NCI-H446 treated with DMSO at 0.1 percent for 48 hours (cell line): ENCODE results near the gene ARHGEF40.

Source experiments
- DNase-seq: peaks from one replicate; lab custom pipeline; 2025; lab: John Stamatoyannopoulos, UW

Gene ARHGEF40

DNA sequence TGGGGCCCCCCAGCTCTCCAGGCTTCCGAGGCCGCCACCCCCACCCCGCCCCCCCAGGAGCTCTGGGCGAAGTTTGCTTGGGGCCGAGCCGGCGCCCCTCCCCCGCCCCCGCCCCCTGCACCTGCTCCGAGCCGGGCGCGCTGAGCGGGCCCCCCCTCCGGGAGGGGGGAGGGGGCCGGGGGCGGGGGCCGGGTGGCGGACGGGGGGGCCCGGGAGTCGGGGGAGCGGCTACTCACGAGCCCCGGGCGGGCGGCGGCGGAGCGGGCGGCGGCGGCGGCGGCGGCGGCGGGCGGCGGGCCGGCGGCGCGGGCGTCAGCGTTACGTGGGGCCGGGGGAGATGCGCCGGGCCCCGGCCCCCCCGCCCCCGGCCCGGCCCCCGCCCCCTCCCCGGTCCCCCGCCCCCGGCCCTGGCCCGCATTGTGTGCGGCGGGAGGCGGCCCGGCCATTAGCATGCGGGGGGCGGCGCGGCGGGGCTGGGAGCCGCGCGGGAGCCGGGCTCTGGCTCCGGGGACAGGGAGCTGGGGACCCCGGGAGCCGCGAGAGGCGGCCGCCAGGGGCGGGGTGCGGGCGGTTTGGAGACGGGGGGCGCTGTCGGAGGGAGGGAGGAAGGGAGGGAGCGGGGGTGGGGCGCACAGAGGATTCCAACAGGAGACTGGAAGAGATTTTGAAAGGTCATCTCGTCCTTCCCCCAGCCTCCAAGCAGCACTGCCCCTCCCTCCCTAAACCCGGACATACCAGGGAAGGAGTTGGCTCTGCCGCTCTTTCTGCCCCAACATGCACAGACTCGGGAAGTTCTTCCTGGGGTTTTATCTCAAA is 28.2 kb downstream of the ARHGEF40 start, which contains the start of gene ZNF219:
Gene ZNF219, minus strand, starts transcription at position 580 of the 816 bp plus-strand sequence. CDS start 5,064 bp downstream, outside the sequence.
- peak; percentile 45 for DNase-seq

DNA sequence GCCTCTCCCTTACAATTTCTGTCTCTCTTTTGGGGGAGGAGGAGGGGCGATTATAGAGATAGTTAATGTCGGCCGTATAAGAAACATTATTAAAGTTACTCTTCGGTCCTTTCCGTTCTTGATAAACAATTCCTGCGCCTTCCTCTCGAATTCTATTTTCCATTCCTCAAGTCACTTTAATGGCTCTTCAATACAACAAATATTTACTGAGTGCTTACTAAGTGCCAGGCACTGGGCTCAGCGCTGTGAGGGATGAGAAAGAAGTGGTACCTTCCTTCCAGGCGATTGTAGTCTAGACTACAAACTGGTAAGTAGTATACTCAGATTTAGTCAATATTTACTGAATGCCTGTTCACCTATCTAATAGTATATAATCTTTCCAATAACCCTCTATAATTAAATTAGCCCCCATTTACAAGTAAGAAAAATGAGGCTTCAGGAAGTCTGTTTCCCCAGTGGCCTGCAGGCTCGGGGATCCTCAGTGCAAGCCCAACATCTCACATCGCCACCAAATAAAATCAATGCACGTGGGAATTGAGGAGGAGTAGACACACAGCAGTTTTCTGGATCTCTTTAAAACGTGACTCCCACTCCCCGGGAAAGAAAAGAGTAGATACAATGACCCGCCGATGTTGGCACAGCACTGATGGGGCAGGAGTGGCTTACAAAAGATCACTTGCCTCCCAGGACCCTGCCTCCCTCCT is 28.9 kb downstream of the ARHGEF40 start:
- no peak for DNase-seq

- DNase-seq: no peak
Measured at GRCh38 chr14:21099596-21099985, 29.5 kb downstream of the ARHGEF40 start.

DNA sequence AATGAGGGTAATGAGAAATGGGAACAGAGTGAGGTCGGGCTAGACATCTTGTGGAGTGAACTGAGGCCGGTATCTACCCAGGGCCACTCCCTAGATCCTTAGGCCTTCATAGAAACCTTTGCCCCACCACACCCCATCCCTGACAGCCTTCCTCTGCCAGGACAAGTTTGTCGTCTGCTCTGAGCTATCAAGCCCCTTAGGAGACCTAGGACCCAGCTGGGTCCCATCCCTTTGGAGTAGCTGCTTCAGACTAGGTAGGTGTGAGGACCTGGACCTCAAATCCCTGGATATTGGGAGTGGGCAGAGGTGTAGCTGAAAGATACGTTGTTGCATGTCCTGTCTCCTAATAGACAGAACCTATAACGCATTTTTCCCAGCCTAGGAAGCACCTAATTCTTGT is 30.8 kb downstream of the ARHGEF40 start, which contains the start of gene TMEM253:
Gene TMEM253, plus strand, starts transcription at position 136 of the 400 bp plus-strand sequence. CDS start 278 bp downstream, outside the sequence.
- no peak for DNase-seq

- no peak for DNase-seq
Measured at GRCh38 chr14:21101802-21102413, 31.8 kb downstream of the ARHGEF40 start.

- DNase-seq: no peak
Measured at GRCh38 chr14:21102521-21103410, 32.7 kb downstream of the ARHGEF40 start.

GRCh38 chr14:21103411-21103709 is 33.3 kb downstream of the ARHGEF40 start:
- no peak for DNase-seq

DNA sequence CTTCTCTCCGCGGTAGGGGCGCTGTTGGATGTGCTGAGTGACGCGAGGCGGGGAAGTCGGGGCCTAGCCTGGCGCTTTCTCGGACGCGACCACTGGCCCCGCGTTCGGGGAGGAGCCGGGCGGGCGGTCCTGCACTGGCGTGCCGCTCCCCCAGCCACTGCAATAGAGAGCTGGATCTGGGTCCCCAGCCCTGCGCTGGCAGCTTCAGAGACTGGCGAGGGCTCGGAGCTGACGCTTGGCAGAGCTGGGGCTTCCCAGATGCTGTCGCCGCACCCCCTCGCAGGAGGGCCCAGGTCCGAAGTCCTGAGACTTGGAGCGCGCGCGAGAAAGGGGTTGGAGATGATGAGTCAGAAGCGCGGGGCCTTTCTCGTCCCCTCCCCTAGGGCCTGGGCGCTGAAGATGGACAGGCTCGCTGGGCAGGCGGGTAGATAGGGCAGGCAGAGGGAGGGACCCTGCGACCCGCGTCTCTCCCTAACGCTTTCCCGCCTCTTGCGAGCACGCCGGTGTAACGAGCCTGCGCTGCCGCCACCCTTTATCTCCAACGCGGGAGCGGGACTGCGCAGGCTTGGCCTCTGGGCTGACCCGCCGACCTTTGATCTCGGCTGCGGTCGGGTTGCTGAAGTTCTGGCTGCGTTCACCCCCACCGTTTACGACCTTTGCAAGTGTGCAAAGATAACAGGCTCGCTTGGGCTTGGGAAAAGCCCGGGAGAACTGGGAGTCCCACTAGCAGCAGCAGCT is 33.8 kb downstream of the ARHGEF40 start:
- DNase-seq: peak; percentile 95

DNA sequence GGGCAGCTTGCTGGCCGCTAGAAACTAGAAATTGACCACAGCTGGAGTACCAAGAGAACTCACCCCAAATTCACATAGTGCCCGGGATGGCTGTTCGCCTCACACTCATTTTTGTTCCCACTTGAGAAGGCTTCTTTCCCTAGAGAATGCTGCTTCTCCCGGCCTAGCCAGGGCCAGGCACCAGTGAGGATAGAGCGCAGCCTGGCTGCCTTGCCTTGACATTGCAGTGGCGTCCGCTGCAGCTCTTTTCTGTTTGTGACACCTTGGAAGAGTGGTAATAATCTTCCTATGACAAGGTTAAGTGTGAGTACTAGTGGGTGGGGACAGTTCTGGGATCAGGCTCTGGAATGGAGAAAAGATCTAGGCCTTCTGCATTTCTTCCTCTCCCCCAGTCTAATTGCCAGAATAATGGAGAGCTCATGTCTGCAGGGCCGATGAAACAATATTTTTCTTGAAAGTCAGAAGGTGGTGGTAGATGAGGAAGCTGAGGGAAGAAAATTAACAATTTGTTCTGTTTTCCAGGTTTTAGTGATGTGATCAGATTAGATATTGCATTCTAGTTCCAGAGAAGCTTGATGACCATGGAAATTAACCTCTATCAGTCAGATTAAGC is 34.5 kb downstream of the ARHGEF40 start:
- DNase-seq: peak; percentile 83

- DNase-seq: no peak
Measured at GRCh38 chr14:21105095-21105494, 35.0 kb downstream of the ARHGEF40 start.

DNA sequence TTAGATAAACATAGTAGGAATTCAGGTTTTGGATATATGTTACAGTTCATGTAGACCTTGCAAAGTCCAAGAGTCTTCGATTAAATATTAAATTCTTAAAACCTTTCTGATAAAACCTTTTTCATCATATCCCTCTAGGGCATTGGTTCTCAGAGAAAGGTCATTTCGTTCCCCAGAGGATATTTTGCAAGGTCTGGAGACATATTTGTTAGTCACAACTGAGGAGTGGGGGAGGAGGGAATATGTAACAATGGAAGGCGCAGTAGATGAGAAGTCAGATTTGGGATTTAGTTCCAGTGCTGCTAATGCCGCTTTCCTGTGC is 36.0 kb downstream of the ARHGEF40 start:
- no peak for DNase-seq

DNA sequence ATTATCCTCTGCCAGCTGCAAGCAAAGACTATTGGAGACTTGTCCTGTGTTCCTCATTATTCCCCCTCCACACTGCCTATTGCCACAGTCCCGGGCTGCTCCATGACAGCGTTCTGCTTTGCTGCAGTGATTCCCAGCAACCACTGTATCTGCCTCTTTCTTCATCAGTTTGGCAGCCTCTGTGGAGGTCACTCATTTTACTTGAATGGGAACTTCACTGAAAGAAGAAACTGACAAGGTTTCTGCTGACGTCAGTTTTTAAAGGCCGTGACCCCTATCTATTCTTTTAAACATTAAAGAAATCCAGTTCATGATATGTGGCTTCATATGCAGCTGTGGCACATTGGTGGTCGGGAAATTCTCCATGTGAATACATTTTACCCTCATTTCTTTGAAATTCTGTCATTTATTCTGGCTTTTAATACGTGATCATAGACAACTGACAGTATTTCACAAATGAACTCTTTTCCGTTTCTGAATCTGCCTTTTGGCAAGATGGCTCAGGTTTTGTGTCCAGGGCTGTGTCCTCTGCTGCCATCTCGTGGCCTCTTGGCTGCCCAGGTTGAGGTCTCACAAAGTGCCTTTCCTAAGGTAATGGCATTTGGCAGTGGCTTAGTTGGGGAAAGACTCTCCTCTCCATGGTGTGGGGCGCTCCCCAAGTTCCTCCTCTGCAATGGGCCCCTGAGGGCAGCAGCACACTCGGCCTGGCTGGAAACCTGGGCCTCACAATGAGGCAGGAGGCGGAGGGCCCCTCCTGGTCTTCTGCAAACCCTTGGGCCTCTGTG is 36.6 kb downstream of the ARHGEF40 start:
- peak; percentile 52 for DNase-seq

DNA sequence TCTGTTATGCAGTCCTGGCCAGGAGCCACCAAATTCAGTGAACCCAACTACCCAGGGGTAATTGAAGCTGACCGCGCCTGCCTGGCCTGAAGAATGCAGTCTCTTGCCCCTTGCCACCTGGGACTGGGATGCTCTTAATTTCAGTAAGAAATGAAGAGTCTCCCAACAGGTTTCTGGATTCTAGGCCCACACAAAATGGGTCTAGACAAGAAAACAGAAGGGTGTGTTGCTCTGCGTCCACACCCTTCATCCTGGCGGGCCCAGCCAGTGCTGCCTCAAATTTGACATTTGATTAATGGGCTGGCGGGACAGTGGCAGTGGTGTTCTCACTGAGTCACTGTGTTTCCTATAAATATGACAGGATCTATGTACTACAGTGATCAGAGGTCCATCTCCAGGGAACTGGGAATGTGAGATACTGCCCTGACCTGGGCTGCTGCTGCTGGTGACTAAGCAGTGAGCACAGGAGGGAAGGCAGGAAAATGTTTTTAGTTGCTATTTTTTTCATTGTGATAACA is 37.2 kb downstream of the ARHGEF40 start:
- DNase-seq: no peak

GRCh38 chr14:21108791-21109190 is 38.7 kb downstream of the ARHGEF40 start:
- DNase-seq: no peak

DNA sequence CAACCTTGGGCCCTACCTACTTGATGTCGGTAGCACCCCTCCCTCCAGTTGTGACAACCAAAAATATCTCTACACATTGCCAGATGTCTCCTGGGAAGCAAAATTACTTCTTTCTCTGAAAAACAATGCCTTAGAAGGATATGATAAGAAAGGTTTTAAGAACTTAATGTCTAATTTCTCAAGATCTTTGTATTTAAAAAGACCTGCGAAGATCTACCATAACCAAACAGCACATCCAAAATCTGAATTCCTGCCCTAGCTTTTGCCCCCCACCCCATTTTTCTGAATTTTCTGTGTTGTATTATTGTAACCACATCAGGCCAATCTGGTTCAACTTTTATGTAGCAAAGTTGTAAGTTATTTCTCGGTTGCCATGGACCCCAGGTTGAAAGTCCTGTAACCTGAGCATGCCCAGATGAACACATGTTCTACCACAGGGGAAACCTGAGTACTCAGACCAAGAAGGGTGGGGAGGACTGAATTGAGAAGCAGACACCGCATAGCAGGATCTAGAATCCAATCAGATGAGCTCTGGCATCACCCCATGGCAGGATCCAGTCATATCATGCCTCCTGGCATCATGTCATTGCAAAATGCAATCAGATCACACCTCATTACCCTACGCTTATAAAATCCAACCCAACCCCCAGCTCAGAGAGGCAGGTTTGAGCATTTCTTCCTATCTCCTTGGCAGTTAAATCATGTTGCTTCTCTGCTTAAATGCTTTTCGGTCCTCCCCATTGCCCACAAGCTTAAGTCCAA is 39.5 kb downstream of the ARHGEF40 start:
- peak; percentile 33 for DNase-seq

DNA sequence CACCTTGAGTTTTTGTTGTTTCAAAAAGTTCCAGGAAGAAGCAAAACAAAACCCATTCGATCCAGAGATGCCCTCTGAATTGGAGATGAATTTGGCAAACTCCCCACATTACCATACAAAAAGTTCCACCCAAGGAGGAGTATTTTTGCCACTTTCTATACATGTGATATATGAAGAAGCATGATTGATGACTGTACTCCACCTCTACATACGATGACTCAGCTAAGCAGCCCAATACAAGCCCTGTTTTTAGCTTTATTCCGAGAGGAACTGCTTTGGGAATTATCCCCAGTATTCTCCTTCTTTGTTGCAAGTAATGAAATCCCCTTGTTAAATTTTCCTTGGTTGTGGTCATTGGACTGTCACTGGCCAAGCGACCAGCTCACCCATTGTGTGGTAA is 42.2 kb downstream of the ARHGEF40 start:
- DNase-seq: no peak

DNA sequence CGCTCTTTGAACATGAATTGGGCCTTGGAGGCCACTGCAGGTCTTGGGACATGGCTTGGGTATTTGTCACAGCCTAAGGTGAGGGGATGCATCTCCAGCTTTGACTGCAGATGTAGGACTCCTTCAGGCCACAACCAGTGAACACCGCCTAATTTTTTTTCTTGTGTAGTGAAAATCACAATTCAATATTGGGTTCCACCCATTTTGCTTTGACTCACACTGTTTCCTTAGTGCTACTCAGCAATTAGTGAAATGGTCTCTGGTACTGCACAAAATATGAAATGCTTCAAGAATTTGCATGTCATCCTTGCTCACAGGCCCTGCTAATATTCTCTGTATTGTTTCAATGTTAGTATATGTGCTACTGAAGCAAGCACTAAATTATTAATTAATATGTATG is 43.3 kb downstream of the ARHGEF40 start:
- DNase-seq: no peak

- no peak for DNase-seq
Measured at GRCh38 chr14:21118933-21119332, 48.8 kb downstream of the ARHGEF40 start.

GRCh38 chr14:21120686-21121085 is 50.6 kb downstream of the ARHGEF40 start:
- no peak for DNase-seq
